CD4-positive, CD25-positive, alpha-beta regulatory T cell (primary cell): ENCODE data around the gene PSEN1. TPM values are rescaled to one million over a fixed set of nuclear protein-coding genes. Genes with fewer than 3 reads are reported as not detected.

Source experiments
- ATAC-seq, 2 donors: fragments of 150-1000 bp; cut with Tn5 transposase; one replicate each; pipeline ENCODE4 v1.10.0; 2021; ENCODE audit warnings: low read depth in 2 of 2, moderate number of reproducible peaks in 2 of 2, moderate library complexity in 1 of 2
- DNase-seq, 3 donors: peaks; one replicate each; pipeline versions ENCODE4 v3.0.0 to v3.0.0-alpha.2; 2012 to 2022; ENCODE audit warnings: mixed read lengths in 1 of 3
- H3K27ac ChIP-seq: one replicate; pipeline ENCODE4 v1.7.0; 2013; ENCODE audit warnings: mild to moderate bottlenecking, low read length; ENCODE audit not compliant: insufficient read depth, poor library complexity, severe bottlenecking
- H3K27me3 ChIP-seq: one replicate; pipeline ENCODE4 v1.7.0; 2013; ENCODE audit warnings: low read length; ENCODE audit not compliant: control insufficient read depth, insufficient read depth
- H3K36me3 ChIP-seq: one replicate; pipeline ENCODE4 v1.7.0; 2013; ENCODE audit warnings: mild to moderate bottlenecking, low read length, moderate library complexity; ENCODE audit not compliant: control insufficient read depth, insufficient read depth
- H3K4me1 ChIP-seq: 2 replicates; pipeline ENCODE4 v1.7.0; 2013; ENCODE audit warnings: mild to moderate bottlenecking, low read length; ENCODE audit not compliant: insufficient read depth, control insufficient read depth, poor library complexity, severe bottlenecking
- H3K4me3 ChIP-seq: one replicate; pipeline ENCODE4 v1.7.0; 2013; ENCODE audit warnings: low read depth, mild to moderate bottlenecking, low read length, moderate library complexity
- H3K9me3 ChIP-seq, 2 experiments: 1 replicate in 1 of 2; 2 replicates in 1 of 2; pipeline ENCODE4 v1.7.0; 2013; ENCODE audit warnings: low read length in 2 of 2, mild to moderate bottlenecking in 1 of 2, moderate library complexity in 1 of 2; ENCODE audit not compliant: control insufficient read depth in 2 of 2
- H3K27ac Mint-ChIP-seq, 3 donors: one replicate each; pipeline ENCODE4 v1.8.0; 2020 to 2022; ENCODE audit warnings: mild to moderate bottlenecking in 3 of 3, mixed read lengths in 3 of 3, moderate library complexity in 2 of 3
- H3K27me3 Mint-ChIP-seq: one replicate; pipeline ENCODE4 v1.8.0; 2022; ENCODE audit warnings: mild to moderate bottlenecking, mixed read lengths
- H3K36me3 Mint-ChIP-seq: one replicate; pipeline ENCODE4 v1.8.0; 2020; ENCODE audit warnings: mixed read lengths
- H3K4me1 Mint-ChIP-seq, 4 donors: one replicate each; pipeline ENCODE4 v1.8.0; 2020 to 2022; ENCODE audit warnings: mixed read lengths in 4 of 4, mild to moderate bottlenecking in 1 of 4
- H3K4me3 Mint-ChIP-seq, 4 donors: one replicate each; pipeline ENCODE4 v1.8.0; 2020 to 2022; ENCODE audit warnings: mild to moderate bottlenecking in 4 of 4, mixed read lengths in 4 of 4, moderate library complexity in 3 of 4
- H3K9me3 Mint-ChIP-seq, 7 donors: one replicate each; pipeline ENCODE4 v1.8.0; 2020 to 2022; ENCODE audit warnings: mixed read lengths in 7 of 7, mild to moderate bottlenecking in 3 of 7, moderate library complexity in 2 of 7
- polyA plus RNA-seq, 4 donors: library from polyadenylated mRNA; unstranded; fragments of 300-500 nt; fragmentation: Illumina TruSeq; gene quantifications; one replicate each; pipeline ENCODE4 v1.2.3, GENCODE V29; 2021
- total RNA-seq: library from RNA; stranded (reverse); gene quantifications from one replicate; pipeline ENCODE4 v1.2.3, GENCODE V29; 2022

Gene PSEN1
- total and polyA plus RNA-seq, 5 donors from 2014 or later: 36.6 to 47.5 (median 44.0) TPM

DNA sequence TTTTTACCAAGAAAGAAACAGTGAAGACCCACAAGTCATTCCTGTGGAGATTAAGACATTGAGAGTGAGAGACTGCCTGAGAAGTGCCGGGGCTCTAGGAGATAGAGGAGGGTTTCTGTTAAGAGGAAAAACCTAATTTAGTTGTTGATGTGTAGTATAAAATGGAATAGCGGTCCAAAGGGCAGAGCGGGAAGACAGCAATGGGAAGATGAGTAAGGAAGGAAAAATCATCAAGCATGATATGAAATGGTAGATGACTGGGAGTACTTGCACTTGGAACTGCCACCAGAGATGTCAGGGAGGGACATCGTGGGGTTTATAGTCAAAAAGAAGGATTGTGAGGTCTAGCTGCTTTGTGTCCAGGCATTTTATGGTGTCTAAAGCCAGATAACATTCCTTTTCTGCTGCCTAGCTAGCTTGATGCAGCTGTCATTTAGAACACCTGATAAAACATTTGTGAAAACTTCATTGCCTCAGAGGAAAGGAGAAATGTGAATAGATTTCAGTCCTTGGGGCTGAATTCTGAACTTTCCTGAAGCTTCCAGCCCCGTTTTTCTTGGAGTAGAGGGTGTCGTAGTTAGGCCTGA, 20.1 kb upstream of the PSEN1 start:
- Mint-ChIP-seq H3K4me1 (peaks cover 0 to 20% (median 10%) of the 10 kb centered on the region in 4 donors), H3K4me3 (no peak overlapping the region), H3K27ac (peak overlapping the region; percentile 33 to 77 (median 56)), H3K27me3 (no peaks in the 10 kb centered on the region), H3K36me3 (peaks cover 51% of the 10 kb centered on the region), H3K9me3 (no peaks in the 10 kb centered on the region)
- no peak for ATAC-seq
- DNase-seq: no peak
- no peaks in the 10 kb centered on the region for H3K27me3 ChIP-seq
- H3K27ac ChIP-seq: no peak overlapping the region
- no peaks in the 10 kb centered on the region for H3K4me1 ChIP-seq
- H3K4me3 ChIP-seq: no peak overlapping the region
- H3K9me3 ChIP-seq: no peaks in the 10 kb centered on the region
- H3K36me3 ChIP-seq: peaks cover 85% of the 10 kb centered on the region

- H3K27me3 ChIP-seq: no peaks in the 10 kb centered on the region
- no peak for DNase-seq
- no peaks in the 10 kb centered on the region for H3K27me3 Mint-ChIP-seq
- peak overlapping the region in 2 of 3 donors; percentile 55 to 72 for H3K27ac Mint-ChIP-seq
- H3K9me3 ChIP-seq: no peaks in the 10 kb centered on the region
- no peak overlapping the region for H3K4me3 ChIP-seq
- peaks cover 26% of the 10 kb centered on the region for H3K36me3 Mint-ChIP-seq
- peaks cover 0 to 12% (median 4%) of the 10 kb centered on the region in 4 donors for H3K4me1 Mint-ChIP-seq
- no peak for ATAC-seq
- H3K4me1 ChIP-seq: no peaks in the 10 kb centered on the region
- H3K36me3 ChIP-seq: peaks cover 45% of the 10 kb centered on the region
- no peak overlapping the region for H3K27ac ChIP-seq
- no peaks in the 10 kb centered on the region for H3K9me3 Mint-ChIP-seq
- no peak overlapping the region for H3K4me3 Mint-ChIP-seq
Observed at GRCh38 chr14:73124180-73124894, 12.0 kb upstream of the PSEN1 start.

DNA sequence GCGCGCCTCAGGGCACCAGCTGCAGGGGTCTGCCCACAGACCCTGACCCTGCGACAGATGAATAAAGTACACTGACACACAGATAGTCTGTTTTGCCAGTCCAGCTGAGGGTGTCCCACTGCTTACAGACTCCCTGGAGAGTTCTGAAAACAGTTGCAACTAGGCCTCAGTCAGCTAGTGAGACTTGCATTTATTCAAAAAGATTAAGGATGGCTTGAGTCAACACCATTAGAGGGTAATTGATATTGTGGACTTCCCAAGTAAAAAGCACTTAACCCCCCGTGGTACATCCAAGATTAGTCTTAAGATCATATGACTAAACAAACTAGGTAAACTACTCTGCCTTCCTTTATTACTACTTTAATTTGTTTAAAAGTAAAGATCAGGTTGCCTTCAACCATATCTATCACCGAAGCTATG, 11.1 kb upstream of the PSEN1 start:
- Histone ChIP-seq H3K4me3 (no peak overlapping the region), H3K36me3 (peaks cover 37% of the 10 kb centered on the region), H3K9me3 (no peaks in the 10 kb centered on the region), H3K27me3 (no peaks in the 10 kb centered on the region), H3K27ac (no peak overlapping the region), H3K4me1 (no peaks in the 10 kb centered on the region)
- Mint-ChIP-seq H3K27me3 (no peaks in the 10 kb centered on the region), H3K9me3 (no peaks in the 10 kb centered on the region), H3K27ac (peak overlapping the region; percentile 2 to 55 (median 21)), H3K36me3 (peaks cover 18% of the 10 kb centered on the region), H3K4me3 (no peak overlapping the region), H3K4me1 (peaks cover 0 to 12% (median 4%) of the 10 kb centered on the region in 4 donors)
- DNase-seq (no peak), ATAC-seq (no peak)

DNA sequence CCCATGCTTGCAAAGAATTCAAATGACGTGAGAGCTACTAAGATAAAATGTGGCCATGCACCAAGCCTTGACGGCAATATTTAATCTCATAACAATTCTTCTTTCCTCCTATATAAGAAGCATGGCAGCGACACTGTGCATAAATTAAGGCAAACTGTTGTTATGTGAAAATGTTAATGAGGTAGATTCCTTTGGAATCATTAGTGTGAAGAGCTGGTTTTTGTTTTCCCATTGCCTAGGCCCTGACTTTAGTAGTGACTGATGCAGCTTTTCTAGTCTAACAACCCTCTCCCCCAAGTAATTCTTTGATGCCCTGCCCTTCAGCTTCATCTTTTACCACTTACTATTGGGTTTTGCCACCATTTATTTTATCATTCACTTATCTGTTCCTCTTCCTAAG, 10.6 kb upstream of the PSEN1 start:
- Histone ChIP-seq H3K27ac (no peak overlapping the region), H3K4me1 (no peaks in the 10 kb centered on the region), H3K36me3 (peaks cover 31% of the 10 kb centered on the region), H3K27me3 (no peaks in the 10 kb centered on the region), H3K9me3 (no peaks in the 10 kb centered on the region), H3K4me3 (no peak overlapping the region)
- H3K36me3 Mint-ChIP-seq: peaks cover 16% of the 10 kb centered on the region
- DNase-seq (no peak), ATAC-seq (no peak)
- peak overlapping the region in 2 of 3 donors; percentile 2 to 11 for H3K27ac Mint-ChIP-seq
- H3K4me3 Mint-ChIP-seq: no peak overlapping the region
- no peaks in the 10 kb centered on the region for H3K27me3 Mint-ChIP-seq
- H3K9me3 Mint-ChIP-seq: no peaks in the 10 kb centered on the region
- peaks cover 0 to 12% (median 4%) of the 10 kb centered on the region in 4 donors for H3K4me1 Mint-ChIP-seq

- H3K4me3 ChIP-seq: no peak overlapping the region
- no peak for ATAC-seq
Observed at GRCh38 chr14:73133795-73134194, 2.5 kb upstream of the PSEN1 start.

DNA sequence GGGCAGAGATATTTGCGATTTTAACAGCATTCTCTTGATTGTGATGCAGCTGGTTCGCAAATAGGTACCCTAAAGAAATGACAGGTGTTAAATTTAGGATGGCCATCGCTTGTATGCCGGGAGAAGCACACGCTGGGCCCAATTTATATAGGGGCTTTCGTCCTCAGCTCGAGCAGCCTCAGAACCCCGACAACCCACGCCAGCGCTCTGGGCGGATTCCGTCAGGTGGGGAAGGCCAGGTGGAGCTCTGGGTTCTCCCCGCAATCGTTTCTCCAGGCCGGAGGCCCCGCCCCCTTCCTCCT, 271 bp upstream of the PSEN1 start:
- no peak for ATAC-seq
- Mint-ChIP-seq H3K4me1 (peaks cover 22 to 35% (median 23%) of the 10 kb centered on the region in 4 donors), H3K36me3 (peaks cover 16% of the 10 kb centered on the region)

More at GRCh38 chr14:73133795-73134194, 2.5 kb upstream of the PSEN1 start:
- H3K4me3 Mint-ChIP-seq: peak overlapping the region in 1 of 4 donors; percentile 82
- H3K27ac ChIP-seq: no peak overlapping the region
- H3K27me3 ChIP-seq: no peaks in the 10 kb centered on the region
- no peaks in the 10 kb centered on the region for H3K27me3 Mint-ChIP-seq
- H3K27ac Mint-ChIP-seq: no peak overlapping the region
- no peak for DNase-seq
- peaks cover 13 to 23% (median 16%) of the 10 kb centered on the region in 4 donors for H3K4me1 Mint-ChIP-seq
- H3K9me3 ChIP-seq: no peaks in the 10 kb centered on the region
- H3K36me3 ChIP-seq: no peaks in the 10 kb centered on the region
- H3K4me1 ChIP-seq: peaks cover 14% of the 10 kb centered on the region
- H3K9me3 Mint-ChIP-seq: peaks cover 0 to 10% (median 2%) of the 10 kb centered on the region in 7 donors
- peaks cover 14% of the 10 kb centered on the region for H3K36me3 Mint-ChIP-seq

GRCh38 chr14:73140811-73141323, 4.6 kb downstream of the PSEN1 start:
- peak overlapping the region; percentile 32 to 68 (median 55) for H3K27ac Mint-ChIP-seq
- peak overlapping the region in 3 of 4 donors; percentile 16 to 65 (median 60) for H3K4me3 Mint-ChIP-seq
- DNase-seq: no peak
- H3K36me3 Mint-ChIP-seq: peaks cover 14% of the 10 kb centered on the region
- H3K4me1 Mint-ChIP-seq: peaks cover 34 to 67% (median 42%) of the 10 kb centered on the region in 4 donors
- H3K9me3 ChIP-seq: no peaks in the 10 kb centered on the region
- no peaks in the 10 kb centered on the region for H3K9me3 Mint-ChIP-seq
- H3K4me1 ChIP-seq: peaks cover 42% of the 10 kb centered on the region
- no peaks in the 10 kb centered on the region for H3K27me3 Mint-ChIP-seq
- no peaks in the 10 kb centered on the region for H3K36me3 ChIP-seq
- no peak for ATAC-seq
- no peaks in the 10 kb centered on the region for H3K27me3 ChIP-seq
- H3K27ac ChIP-seq: peak overlapping the region; percentile 41
- H3K4me3 ChIP-seq: no peak overlapping the region

More for the DNA sequence above, 271 bp upstream of the PSEN1 start:
- Mint-ChIP-seq H3K27me3 (no peaks in the 10 kb centered on the region), H3K4me3 (peak overlapping the region; percentile 94 to 100 (median 96)), H3K27ac (peak overlapping the region; percentile 98 to 99 (median 98)), H3K9me3 (peaks cover 0 to 10% (median 2%) of the 10 kb centered on the region in 7 donors)
- Histone ChIP-seq H3K9me3 (no peaks in the 10 kb centered on the region), H3K27me3 (no peaks in the 10 kb centered on the region), H3K4me1 (peaks cover 22% of the 10 kb centered on the region), H3K36me3 (no peaks in the 10 kb centered on the region), H3K27ac (peak overlapping the region; percentile 97), H3K4me3 (peak overlapping the region; percentile 72)
- DNase-seq: no peak
